Neural progenitor cell (in vitro differentiated cells): ENCODE measurements around the gene E2F2. TPM values are rescaled to one million over a fixed set of nuclear protein-coding genes. Genes with fewer than 3 reads are reported as not detected.

Experiments used
- DNase-seq: peaks from one replicate; pipeline ENCODE4 v3.0.0-alpha.2; 2016; ENCODE audit warnings: low spot score
- H2AFZ ChIP-seq: fragments of 200-600 bp; sonication (generic); replicated peaks from 2 replicates; pipeline ENCODE4 v1.6.1; 2016; ENCODE audit warnings: antibody characterized with exemption
- H3F3A ChIP-seq: fragments of 200-600 bp; sonication (generic); 2 replicates; pipeline ENCODE4 v1.6.1; 2016; ENCODE audit warnings: antibody characterized with exemption, low read depth
- H3K27ac ChIP-seq: fragments of 200-600 bp; sonication (generic); 2 replicates; pipeline ENCODE4 v1.5.1; 2016; ENCODE audit warnings: mild to moderate bottlenecking
- H3K27me3 ChIP-seq: fragments of 200-600 bp; sonication (generic); 2 replicates; pipeline ENCODE4 v1.6.1; 2016; ENCODE audit warnings: mild to moderate bottlenecking, moderate library complexity
- H3K36me3 ChIP-seq: fragments of 200-600 bp; sonication (generic); 2 replicates; pipeline ENCODE4 v1.5.1; 2016
- H3K4me1 ChIP-seq: fragments of 200-600 bp; sonication (generic); 2 replicates; pipeline ENCODE4 v1.6.1; 2016; ENCODE audit warnings: mixed run types
- H3K4me2 ChIP-seq: fragments of 200-600 bp; sonication (generic); 2 replicates; pipeline ENCODE4 v1.6.1; 2016
- H3K4me3 ChIP-seq: fragments of 200-600 bp; sonication (generic); 2 replicates; pipeline ENCODE4 v1.5.1; 2016
- H3K79me2 ChIP-seq: fragments of 200-600 bp; sonication (generic); 2 replicates; pipeline ENCODE4 v1.6.1; 2016; ENCODE audit warnings: low read depth
- H3K9ac ChIP-seq: fragments of 200-600 bp; sonication (generic); 2 replicates; pipeline ENCODE4 v1.6.1; 2016
- H3K9me3 ChIP-seq: fragments of 200-600 bp; sonication (generic); 2 replicates; pipeline ENCODE4 v1.5.1; 2016; ENCODE audit warnings: low read depth
- H4K20me1 ChIP-seq: fragments of 200-600 bp; sonication (generic); 2 replicates; pipeline ENCODE4 v1.6.1; 2016; ENCODE audit warnings: low read depth
- H3K27ac Mint-ChIP-seq: 3 replicates; pipeline ENCODE4 v1.8.0; 2021; ENCODE audit warnings: mixed read lengths
- H3K27me3 Mint-ChIP-seq: 2 replicates; pipeline ENCODE4 v1.8.0; 2022; ENCODE audit warnings: low read depth, mild to moderate bottlenecking, inconsistent platforms, moderate library complexity, mixed read lengths; ENCODE audit not compliant: insufficient read depth
- H3K36me3 Mint-ChIP-seq: 3 replicates; pipeline ENCODE4 v1.8.0; 2021; ENCODE audit warnings: mixed read lengths
- H3K4me1 Mint-ChIP-seq: 3 replicates; pipeline ENCODE4 v1.8.0; 2021; ENCODE audit warnings: mixed read lengths
- H3K4me3 Mint-ChIP-seq: 3 replicates; pipeline ENCODE4 v1.8.0; 2021; ENCODE audit warnings: mild to moderate bottlenecking, moderate library complexity, mixed read lengths
- H3K9me3 Mint-ChIP-seq: 3 replicates; pipeline ENCODE4 v1.8.0; 2020; ENCODE audit warnings: mixed read lengths
- CTCF ChIP-seq: fragments of 200-600 bp; sonication (generic); IDR thresholded peaks from 2 replicates; pipeline ENCODE4 v1.5.1; 2017; ENCODE audit warnings: antibody characterized with exemption, mild to moderate bottlenecking
- EZH2 ChIP-seq: fragments of 200-600 bp; sonication (generic); IDR thresholded peaks from 2 replicates; pipeline ENCODE4 v1.6.1; 2017; ENCODE audit warnings: antibody characterized with exemption, mild to moderate bottlenecking, moderate library complexity
- EZH2phosphoT487 ChIP-seq: fragments of 200-600 bp; sonication (generic); IDR thresholded peaks from 2 replicates; pipeline ENCODE4 v1.6.1; 2017; ENCODE audit warnings: antibody characterized with exemption
- total RNA-seq: library from RNA; depleted of rRNA; stranded (reverse); fragments of >200 nt; gene quantifications from 2 replicates; pipeline ENCODE4 v1.2.3, GENCODE V29; 2015; ENCODE audit warnings: low replicate concordance

The E2F2 gene
- total RNA-seq, 1 donor from 2014 or later, result 3.4 TPM

DNA sequence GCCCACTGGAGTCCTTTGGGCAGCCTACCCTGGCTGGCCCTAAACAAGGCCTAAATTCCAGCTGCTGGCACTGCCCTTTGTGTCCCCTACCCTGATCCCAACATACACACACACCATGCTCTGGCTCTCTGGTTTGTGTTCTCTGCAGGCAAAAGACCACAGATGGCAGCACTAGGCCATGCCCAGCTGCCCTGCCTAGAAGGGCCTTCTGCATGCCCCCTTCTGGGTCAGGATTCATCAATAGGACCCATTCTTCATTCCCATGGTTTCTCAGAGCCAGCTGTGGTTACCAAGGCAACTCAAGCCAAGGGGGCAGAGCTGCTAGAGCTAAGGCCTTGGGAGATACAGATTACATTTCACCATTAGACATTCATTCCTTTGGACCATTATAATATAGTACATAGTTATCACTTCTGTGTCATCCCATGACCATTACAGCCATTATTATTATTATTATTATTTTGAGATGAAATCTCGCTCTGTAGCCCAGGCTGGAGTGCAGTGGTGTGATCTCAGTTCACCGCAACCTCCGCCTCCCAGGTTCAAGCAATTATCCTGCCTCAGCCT lies 64.5 kb downstream of the E2F2 start:
- DNase-seq, result no peak
- peaks cover 3% of the 10 kb centered on the region for H3K36me3 Mint-ChIP-seq
- Histone ChIP-seq H3K4me1 (no peaks in the 10 kb centered on the region), H4K20me1 (no peaks in the 10 kb centered on the region), H3K9me3 (no peaks in the 10 kb centered on the region), H3K79me2 (no peaks in the 10 kb centered on the region), H3K36me3 (no peaks in the 10 kb centered on the region), H3K27ac (no peak overlapping the region), H3K9ac (no peak overlapping the region), H2AFZ (no peak overlapping the region), H3K27me3 (no peaks in the 10 kb centered on the region), H3K4me3 (no peak overlapping the region), H3F3A (peaks cover 6% of the 10 kb centered on the region), H3K4me2 (no peak overlapping the region)
- H3K27ac Mint-ChIP-seq, result no peak overlapping the region
- H3K27me3 Mint-ChIP-seq, result no peaks in the 10 kb centered on the region
- no peak for TF ChIP-seq EZH2
- no peak for TF ChIP-seq CTCF
- no peak for TF ChIP-seq EZH2phosphoT487
- H3K9me3 Mint-ChIP-seq, result no peaks in the 10 kb centered on the region
- H3K4me1 Mint-ChIP-seq, result peaks cover 12% of the 10 kb centered on the region
- H3K4me3 Mint-ChIP-seq, result no peak overlapping the region

- no peaks in the 10 kb centered on the region for H3K27me3 ChIP-seq
- Mint-ChIP-seq H3K36me3 (peaks cover 10% of the 10 kb centered on the region), H3K9me3 (no peaks in the 10 kb centered on the region), H3K27me3 (no peaks in the 10 kb centered on the region), H3K4me1 (peaks cover 7% of the 10 kb centered on the region), H3K4me3 (no peak overlapping the region), H3K27ac (no peak overlapping the region)
- H3F3A ChIP-seq, result no peaks in the 10 kb centered on the region
- H3K4me1 ChIP-seq, result no peaks in the 10 kb centered on the region
- H3K36me3 ChIP-seq, result no peaks in the 10 kb centered on the region
- no peaks in the 10 kb centered on the region for H3K79me2 ChIP-seq
- H4K20me1 ChIP-seq, result no peaks in the 10 kb centered on the region
- TF ChIP-seq EZH2 (no peak), CTCF (no peak), EZH2phosphoT487 (no peak)
- no peak overlapping the region for H3K4me3 ChIP-seq
- no peaks in the 10 kb centered on the region for H3K9me3 ChIP-seq
- H2AFZ ChIP-seq, result no peak overlapping the region
- H3K4me2 ChIP-seq, result no peak overlapping the region
- H3K9ac ChIP-seq, result no peak overlapping the region
- DNase-seq, result no peak
- H3K27ac ChIP-seq, result no peak overlapping the region
Observed at GRCh38 chr1:23463286-23463685, 67.7 kb downstream of the E2F2 start.

DNA sequence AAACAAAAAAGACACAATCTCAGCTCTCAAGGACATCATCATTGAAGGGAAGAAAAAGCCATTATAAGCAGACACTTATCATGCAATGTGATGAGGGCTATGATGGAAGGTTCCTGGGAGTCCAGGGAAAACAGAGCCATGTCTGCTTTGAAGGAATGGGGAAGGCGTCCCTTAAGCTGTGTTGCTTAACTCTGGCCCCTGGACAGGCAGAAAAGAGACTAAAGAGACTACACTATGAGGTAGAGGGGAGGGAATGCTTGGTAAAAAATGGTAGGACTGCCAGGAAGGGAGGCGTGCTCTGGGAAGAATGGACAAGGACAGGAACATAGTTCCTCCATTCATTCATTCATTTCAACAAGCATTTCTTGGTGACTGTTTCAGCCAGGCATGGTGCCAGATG lies 68.3 kb downstream of the E2F2 start:
- Histone ChIP-seq H3K27me3 (no peaks in the 10 kb centered on the region), H4K20me1 (no peaks in the 10 kb centered on the region), H3K79me2 (no peaks in the 10 kb centered on the region), H3K36me3 (no peaks in the 10 kb centered on the region), H3K4me2 (no peak overlapping the region), H3K4me1 (no peaks in the 10 kb centered on the region), H2AFZ (no peak overlapping the region), H3K9ac (no peak overlapping the region), H3K9me3 (no peaks in the 10 kb centered on the region), H3F3A (no peaks in the 10 kb centered on the region), H3K4me3 (no peak overlapping the region), H3K27ac (no peak overlapping the region)
- peaks cover 7% of the 10 kb centered on the region for H3K4me1 Mint-ChIP-seq
- no peak for TF ChIP-seq CTCF
- TF ChIP-seq EZH2phosphoT487, result no peak
- TF ChIP-seq EZH2, result no peak
- H3K27me3 Mint-ChIP-seq, result no peaks in the 10 kb centered on the region
- H3K36me3 Mint-ChIP-seq, result peaks cover 10% of the 10 kb centered on the region
- no peak overlapping the region for H3K27ac Mint-ChIP-seq
- H3K4me3 Mint-ChIP-seq, result no peak overlapping the region
- H3K9me3 Mint-ChIP-seq, result no peaks in the 10 kb centered on the region
- no peak for DNase-seq
